ENCODE data around the gene OGFR. TPM values are rescaled to one million over a fixed set of nuclear protein-coding genes. Genes with fewer than 3 reads are reported as not detected.

OGFR gene
- total RNA-seq, 6 experiments from 2014 or later = 40.7 to 48.1 (median 47.0) TPM

DNA sequence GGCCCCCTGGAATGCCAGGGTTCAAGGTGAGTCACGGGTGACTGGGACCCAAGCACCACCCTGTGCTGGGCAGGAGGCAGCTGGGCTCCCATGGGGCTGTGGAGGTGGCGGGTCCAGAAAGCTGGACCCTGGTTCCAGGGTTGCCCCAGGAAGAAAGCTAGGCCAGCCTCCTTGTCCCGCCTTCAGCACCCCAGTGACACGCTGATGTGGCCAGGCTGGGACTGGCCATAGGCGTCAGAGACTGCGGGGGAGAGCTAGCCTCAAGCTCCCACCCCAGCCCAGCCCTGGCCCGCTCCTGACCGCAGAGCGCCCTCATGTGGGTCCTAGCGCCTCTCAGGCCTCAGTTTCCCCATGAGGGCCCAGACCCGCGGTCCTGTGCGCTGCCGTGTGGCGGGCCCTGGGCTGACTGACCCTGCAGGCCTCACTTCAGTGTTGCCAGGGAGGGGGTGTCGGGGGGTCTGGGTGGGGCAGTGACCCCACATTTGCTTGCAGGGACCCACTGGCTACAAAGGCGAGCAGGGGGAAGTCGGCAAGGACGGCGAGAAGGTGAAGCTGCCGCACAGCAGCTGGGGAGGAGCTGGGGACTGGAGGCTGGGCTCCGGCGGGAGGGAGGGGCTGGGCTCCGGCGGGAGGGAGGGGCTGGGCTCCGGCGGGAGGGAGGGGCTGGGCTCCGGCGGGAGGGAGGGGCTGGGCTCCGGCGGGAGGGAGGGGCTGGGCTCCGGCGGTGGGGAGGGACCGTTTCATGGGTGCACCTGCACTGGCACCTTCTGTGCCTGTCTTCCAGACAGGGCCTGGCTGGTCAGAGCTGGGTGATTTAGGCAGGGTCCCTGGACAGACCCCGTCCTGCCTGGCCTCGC is 20.1 kb downstream of the OGFR start:
- H3K4me3 ChIP-seq = peak overlapping the region in 1 of 3 donors; percentile 16

DNA sequence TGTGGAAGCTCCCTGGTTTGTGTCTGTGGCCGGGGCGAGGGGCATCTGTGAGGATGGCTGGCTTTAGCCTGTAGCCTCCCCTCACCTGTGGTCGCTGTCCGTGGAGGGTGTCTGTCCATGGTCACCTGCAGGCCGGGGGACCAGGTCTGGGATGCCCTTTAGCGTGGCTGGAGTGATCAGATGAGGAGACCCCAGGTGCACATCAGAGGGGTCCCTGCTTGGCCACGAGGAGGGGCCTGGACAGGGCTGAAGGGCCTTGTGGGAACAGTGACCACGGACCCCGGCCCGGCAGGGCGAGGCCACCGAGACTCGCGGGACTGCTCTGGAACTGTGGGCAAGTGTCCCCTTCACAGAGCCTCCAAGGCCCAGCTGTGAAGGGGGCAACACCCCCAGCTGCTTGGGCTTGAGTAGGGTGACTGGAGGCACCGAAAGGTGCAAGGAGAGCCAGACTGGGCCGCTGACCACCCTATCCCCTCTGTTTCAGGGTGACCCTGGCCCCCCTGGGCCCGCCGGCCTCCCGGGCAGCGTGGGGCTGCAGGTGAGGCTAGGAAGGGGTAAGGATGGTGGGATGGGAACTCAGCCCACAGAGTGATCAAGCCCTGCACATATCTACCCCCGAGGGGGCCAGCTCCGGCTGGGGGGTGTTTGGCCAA is 20.8 kb downstream of the OGFR start:
- Histone ChIP-seq H3K27me3 (no peaks in the 10 kb centered on the region), H3K4me3 (no peak overlapping the region), H3K27ac (no peak overlapping the region), H3K4me1 (peaks cover 0 to 5% (median 1%) of the 10 kb centered on the region in 4 donors), H3K9me3 (no peaks in the 10 kb centered on the region), H3K36me3 (no peaks in the 10 kb centered on the region)
- TF ChIP-seq POLR2A (IDR thresholded peaks at IDR 0.05) = no peak
- TF ChIP-seq, protein P1, sequence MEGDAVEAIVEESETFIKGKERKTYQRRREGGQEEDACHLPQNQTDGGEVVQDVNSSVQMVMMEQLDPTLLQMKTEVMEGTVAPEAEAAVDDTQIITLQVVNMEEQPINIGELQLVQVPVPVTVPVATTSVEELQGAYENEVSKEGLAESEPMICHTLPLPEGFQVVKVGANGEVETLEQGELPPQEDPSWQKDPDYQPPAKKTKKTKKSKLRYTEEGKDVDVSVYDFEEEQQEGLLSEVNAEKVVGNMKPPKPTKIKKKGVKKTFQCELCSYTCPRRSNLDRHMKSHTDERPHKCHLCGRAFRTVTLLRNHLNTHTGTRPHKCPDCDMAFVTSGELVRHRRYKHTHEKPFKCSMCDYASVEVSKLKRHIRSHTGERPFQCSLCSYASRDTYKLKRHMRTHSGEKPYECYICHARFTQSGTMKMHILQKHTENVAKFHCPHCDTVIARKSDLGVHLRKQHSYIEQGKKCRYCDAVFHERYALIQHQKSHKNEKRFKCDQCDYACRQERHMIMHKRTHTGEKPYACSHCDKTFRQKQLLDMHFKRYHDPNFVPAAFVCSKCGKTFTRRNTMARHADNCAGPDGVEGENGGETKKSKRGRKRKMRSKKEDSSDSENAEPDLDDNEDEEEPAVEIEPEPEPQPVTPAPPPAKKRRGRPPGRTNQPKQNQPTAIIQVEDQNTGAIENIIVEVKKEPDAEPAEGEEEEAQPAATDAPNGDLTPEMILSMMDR (IDR thresholded peaks at IDR 0.05) = no peak
- intact Hi-C loops (cut with DNase I) = loop anchor here in 1 of 2 donors (10.0 kb wide), 1 partner anchor 179 kb away; the partner anchor contains the start of gene BHLHE23
- peak in 1 of 4 donors; percentile 0 for ATAC-seq
- no peak for DNase-seq
- 80% methylated on average over 1 of the region's 22 CpGs for WGBS (ENCODE audit: insufficient coverage, low coverage, low lambda C conversion rate, missing lambda C conversion rate)

More for the DNA sequence above, 20.1 kb downstream of the OGFR start:
- H3K36me3 ChIP-seq = no peaks in the 10 kb centered on the region
- H3K27me3 ChIP-seq = no peaks in the 10 kb centered on the region
- no peaks in the 10 kb centered on the region for H3K9me3 ChIP-seq
- intact Hi-C loops (cut with DNase I) = loop anchor here in 1 of 2 donors (10.0 kb wide), 1 partner anchor 180 kb away; the partner anchor contains the start of gene BHLHE23
- no peak overlapping the region for H3K27ac ChIP-seq
- DNase-seq (no peak), ATAC-seq (peak; percentile 39 to 67 (median 56))
- no peak for TF ChIP-seq POLR2A (IDR thresholded peaks at IDR 0.05)
- TF ChIP-seq, protein P1 (IDR thresholded peaks at IDR 0.05) = no peak
- WGBS (ENCODE audit: insufficient coverage, low coverage, low lambda C conversion rate, missing lambda C conversion rate) = 3% methylated on average over 20 of the region's 36 CpGs
- H3K4me1 ChIP-seq = peaks cover 0 to 5% (median 1%) of the 10 kb centered on the region in 4 donors

DNA sequence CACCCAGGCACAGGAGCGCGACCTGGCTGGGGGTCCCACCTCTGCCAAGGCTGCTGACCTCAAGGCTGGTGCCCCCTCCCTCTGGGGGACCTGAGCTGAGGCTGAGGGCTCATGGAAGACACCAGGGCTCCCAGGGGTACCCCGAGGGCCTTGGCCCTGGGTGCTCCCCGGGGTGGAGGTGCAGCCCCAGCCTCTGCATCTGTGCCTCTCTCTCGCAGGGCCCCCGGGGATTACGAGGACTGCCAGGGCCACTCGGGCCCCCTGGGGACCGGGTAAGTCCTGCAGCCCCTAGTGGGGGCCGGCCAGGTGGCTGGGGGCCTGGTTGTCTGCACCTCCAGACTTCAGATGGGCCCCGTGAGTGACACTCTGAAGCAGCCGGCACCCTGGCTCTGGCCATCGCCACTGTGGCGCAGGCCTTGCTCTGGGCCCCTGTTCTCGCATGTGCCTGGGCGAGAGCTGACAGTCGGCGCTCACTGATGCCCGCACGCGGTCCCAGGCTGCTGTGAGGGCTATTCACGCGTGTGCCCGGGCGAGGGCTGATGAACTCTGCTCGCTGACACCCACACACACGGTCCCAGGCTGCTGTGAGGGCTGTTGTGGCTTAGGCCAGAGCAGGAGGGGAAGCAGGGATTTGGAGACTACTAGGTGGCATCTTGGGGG is 21.5 kb downstream of the OGFR start:
- no peak for ATAC-seq
- WGBS (ENCODE audit: insufficient coverage, low coverage, low lambda C conversion rate, missing lambda C conversion rate) = 37% methylated on average over 6 of the region's 27 CpGs
- no peaks in the 10 kb centered on the region for H3K36me3 ChIP-seq
- H3K27ac ChIP-seq = no peak overlapping the region
- TF ChIP-seq POLR2A (IDR thresholded peaks at IDR 0.05) = no peak
- TF ChIP-seq, protein P1 (IDR thresholded peaks at IDR 0.05) = no peak
- intact Hi-C loops (cut with DNase I) = loop anchor here in 1 of 2 donors (10.0 kb wide), 1 partner anchor 179 kb away; the partner anchor contains the start of gene BHLHE23
- no peaks in the 10 kb centered on the region for H3K9me3 ChIP-seq
- no peak overlapping the region for H3K4me3 ChIP-seq
- peaks cover 0 to 5% (median 1%) of the 10 kb centered on the region in 4 donors for H3K4me1 ChIP-seq
- H3K27me3 ChIP-seq = no peaks in the 10 kb centered on the region
- DNase-seq = no peak

DNA sequence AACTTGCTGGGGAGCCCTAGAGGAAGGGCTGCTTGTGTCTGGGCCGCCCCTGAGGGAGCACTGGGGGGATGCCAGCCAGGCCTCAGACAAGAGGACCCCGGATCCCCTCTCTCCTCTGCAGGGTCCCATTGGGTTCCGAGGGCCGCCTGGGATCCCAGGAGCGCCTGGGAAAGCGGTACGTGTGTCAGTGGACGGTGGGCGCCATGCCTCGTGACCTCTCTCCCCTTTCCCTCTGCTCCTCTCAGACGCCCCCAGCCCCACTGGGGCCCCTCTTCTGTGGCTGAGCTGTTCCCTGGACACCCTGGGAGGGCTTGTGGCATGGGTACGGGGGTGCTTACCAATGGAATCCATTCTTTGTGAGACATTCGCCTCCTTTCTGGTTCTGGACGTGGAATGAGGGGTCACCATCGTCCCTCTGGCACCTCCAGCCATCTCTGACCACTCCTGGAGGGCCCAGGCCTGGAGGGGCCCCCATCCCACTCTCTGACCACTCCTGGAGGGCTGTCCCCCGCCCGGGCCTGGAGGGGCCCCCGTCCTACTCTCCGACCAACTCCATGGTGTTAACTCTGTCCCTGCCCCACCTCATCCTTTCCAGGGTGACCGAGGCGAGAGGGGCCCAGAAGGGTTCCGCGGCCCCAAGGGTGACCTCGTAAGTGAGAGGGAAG is 22.1 kb downstream of the OGFR start:
- Histone ChIP-seq H3K4me3 (no peak overlapping the region), H3K36me3 (no peaks in the 10 kb centered on the region), H3K27ac (no peak overlapping the region), H3K27me3 (no peaks in the 10 kb centered on the region), H3K9me3 (no peaks in the 10 kb centered on the region), H3K4me1 (peaks cover 0 to 12% (median 1%) of the 10 kb centered on the region in 4 donors)
- intact Hi-C loops (cut with DNase I) = loop anchor here in 1 of 2 donors (10.0 kb wide), 1 partner anchor 178 kb away; the partner anchor contains the start of gene BHLHE23
- ATAC-seq (no peak), DNase-seq (no peak)
- TF ChIP-seq, protein P1 (IDR thresholded peaks at IDR 0.05) = no peak
- TF ChIP-seq POLR2A (IDR thresholded peaks at IDR 0.05) = no peak
- WGBS (ENCODE audit: insufficient coverage, low coverage, low lambda C conversion rate, missing lambda C conversion rate) = 82% methylated on average over 3 of the region's 24 CpGs
